ENCODE data around the gene CDC14A.
"Not testable (repeated sequence)": the region's sequence is repeated elsewhere in the genome, so short reads cannot be mapped to it uniquely, and the experiment has no call there.

CDC14A gene

DNA sequence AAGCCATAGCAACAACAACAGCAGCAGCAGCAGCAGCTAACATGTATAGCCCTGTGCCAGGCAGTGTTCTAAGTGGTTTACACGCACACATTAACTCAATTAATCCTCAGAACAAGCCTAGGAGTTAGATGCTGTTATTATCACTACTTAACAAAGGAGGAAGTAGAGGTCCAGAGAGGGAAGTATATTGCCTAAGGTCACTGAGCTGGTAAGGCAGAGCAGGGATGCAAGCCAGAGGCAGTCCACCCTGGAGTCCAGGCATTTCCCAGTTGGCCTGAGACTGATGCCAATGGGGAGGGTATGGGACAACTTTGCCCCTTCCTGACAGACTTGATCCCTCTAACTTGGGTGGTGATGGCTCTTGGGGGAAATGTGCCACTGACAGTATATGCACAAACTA, 6.8 kb downstream of the CDC14A start:
- no peak for FAIRE-seq
- no peak for TF ChIP-seq CTCF (IDR thresholded peaks at IDR 0.05; ENCODE audit: insufficient read depth, missing control alignments)
- no peak for DNase-seq (ENCODE audit: insufficient read length, low spot score)

DNA sequence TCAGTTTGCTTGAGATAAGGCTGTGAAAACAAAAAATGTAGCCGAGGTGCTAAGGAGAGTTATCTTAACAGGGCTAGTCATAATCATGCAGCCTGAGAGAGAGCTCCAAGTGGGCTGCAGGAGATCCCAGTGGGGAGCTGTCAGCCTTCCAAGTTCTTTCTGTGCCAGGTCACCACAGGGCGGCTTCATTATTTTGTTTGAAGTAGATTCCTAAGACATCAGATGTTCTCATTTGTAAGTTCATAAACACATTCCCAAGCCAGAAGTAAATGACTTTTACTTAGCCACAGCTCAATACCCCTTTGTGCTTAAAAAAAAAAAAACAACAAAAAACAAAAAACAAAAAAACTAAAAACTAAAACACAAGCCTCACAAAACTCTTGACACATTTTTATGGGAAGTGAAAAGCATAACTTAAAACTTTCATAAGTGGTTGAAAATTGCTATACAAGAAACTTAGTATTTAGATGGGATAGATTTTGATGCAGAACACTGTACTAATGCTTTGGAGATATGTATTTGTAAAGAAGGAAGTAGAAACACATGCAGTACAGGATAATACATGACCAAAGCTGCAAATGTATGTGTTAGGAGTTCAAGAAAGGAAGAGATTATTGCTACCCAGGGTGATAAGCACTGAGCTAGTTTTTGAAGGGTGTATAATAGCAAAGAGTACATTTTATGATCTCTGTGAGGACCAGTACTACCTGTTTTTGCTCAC, 8.6 kb downstream of the CDC14A start:
- FAIRE-seq, result no peak
- TF ChIP-seq CTCF (IDR thresholded peaks at IDR 0.05; ENCODE audit: insufficient read depth, missing control alignments), result no peak
- no peak for DNase-seq (ENCODE audit: insufficient read length, low spot score)

- no peak for TF ChIP-seq CTCF (IDR thresholded peaks at IDR 0.05; ENCODE audit: insufficient read depth, missing control alignments)
- FAIRE-seq, result no peak
- DNase-seq (ENCODE audit: insufficient read length, low spot score), result no peak
Measured at GRCh38 chr1:100361511-100362089, 9.3 kb downstream of the CDC14A start.

- DNase-seq (ENCODE audit: insufficient read length, low spot score) (no peak), FAIRE-seq (no peak)
- TF ChIP-seq CTCF (IDR thresholded peaks at IDR 0.05; ENCODE audit: insufficient read depth, missing control alignments), result no peak
Measured at GRCh38 chr1:100362821-100363466, 10.6 kb downstream of the CDC14A start.

DNA sequence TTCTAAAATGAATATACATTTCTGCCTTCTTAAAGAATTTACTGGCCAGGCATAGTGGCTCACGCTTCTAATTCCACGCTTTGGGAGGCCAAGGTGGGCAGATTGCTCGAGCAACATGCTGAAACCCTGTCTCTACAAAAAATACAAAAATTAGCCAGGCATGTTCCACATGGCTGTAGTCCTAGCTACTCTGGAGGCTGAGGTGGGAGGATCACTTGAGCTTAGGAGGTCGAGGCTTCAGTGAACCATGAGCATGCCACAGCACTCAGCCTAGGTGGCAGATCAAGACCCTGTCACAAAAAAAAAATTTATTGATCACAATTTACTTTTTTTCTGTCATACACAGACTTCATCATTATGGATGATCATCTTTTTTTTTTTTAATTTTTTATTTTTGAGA, 11.5 kb downstream of the CDC14A start:
- no peak for TF ChIP-seq CTCF (IDR thresholded peaks at IDR 0.05; ENCODE audit: insufficient read depth, missing control alignments)
- FAIRE-seq, result no peak
- no peak for DNase-seq (ENCODE audit: insufficient read length, low spot score)

DNA sequence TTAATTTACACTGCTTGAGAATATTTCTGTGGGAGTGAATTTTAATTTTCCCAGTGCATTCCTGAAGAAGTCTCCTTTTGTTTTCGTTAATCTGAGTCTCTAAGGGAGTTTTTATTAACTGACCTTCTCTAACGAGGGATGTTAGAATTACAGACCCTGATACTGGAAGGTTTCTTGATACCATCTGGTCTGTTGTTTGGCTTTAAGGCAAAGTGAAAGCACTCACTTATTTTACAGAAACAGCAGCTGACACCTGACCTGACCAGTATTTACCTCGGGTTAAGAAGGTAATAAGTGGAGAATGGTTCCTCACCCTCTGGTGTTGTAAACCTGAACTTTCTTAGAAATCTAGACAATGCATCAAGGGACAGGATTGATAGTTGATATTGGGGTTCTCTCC, 12.4 kb downstream of the CDC14A start:
- DNase-seq (ENCODE audit: insufficient read length, low spot score) (no peak), FAIRE-seq (no peak)
- no peak for TF ChIP-seq CTCF (IDR thresholded peaks at IDR 0.05; ENCODE audit: insufficient read depth, missing control alignments)

- DNase-seq (ENCODE audit: insufficient read length, low spot score), result no peak
- no peak for TF ChIP-seq CTCF (IDR thresholded peaks at IDR 0.05; ENCODE audit: insufficient read depth, missing control alignments)
- FAIRE-seq, result no peak
Measured at GRCh38 chr1:100366209-100366525, 13.9 kb downstream of the CDC14A start.

- not testable (repeated sequence) for DNase-seq (ENCODE audit: insufficient read length, low spot score)
Measured at GRCh38 chr1:100369339-100369738, 17.0 kb downstream of the CDC14A start.

DNA sequence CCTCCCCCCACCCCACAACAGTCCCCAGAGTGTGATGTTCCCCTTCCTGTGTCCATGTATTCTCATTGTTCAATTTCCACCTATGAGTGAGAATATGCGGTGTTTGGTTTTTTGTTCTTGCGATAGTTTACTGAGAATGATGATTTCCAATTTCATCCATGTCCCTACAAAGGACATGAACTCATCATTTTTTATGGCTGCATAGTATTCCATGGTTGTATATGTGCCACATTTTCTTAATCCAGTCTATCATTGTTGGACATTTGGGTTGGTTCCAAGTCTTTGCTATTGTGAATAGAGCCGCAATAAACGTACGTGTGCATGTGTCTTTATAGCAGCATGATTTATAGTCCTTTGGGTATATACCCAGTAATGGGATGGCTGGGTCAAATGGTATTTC, 21.6 kb downstream of the CDC14A start:
- DNase-seq (ENCODE audit: insufficient read length, low spot score); FAIRE-seq: not testable (repeated sequence)

More at GRCh38 chr1:100369339-100369738, 17.0 kb downstream of the CDC14A start:
- FAIRE-seq, result not testable (repeated sequence)

GRCh38 chr1:100376890-100377289, 24.6 kb downstream of the CDC14A start:
- not testable (repeated sequence) for FAIRE-seq; DNase-seq (ENCODE audit: insufficient read length, low spot score)

Measured in D721Med (cell line).